ENCODE data around the gene C16orf74.

C16orf74 gene

GRCh38 chr16:85678821-85679220, 72.1 kb downstream of the C16orf74 start:
- H3K36me3 ChIP-seq (ENCODE audit: low read depth), result peaks cover 84% of the 10 kb centered on the region
- no peak for ATAC-seq (ENCODE audit: low read depth)

DNA sequence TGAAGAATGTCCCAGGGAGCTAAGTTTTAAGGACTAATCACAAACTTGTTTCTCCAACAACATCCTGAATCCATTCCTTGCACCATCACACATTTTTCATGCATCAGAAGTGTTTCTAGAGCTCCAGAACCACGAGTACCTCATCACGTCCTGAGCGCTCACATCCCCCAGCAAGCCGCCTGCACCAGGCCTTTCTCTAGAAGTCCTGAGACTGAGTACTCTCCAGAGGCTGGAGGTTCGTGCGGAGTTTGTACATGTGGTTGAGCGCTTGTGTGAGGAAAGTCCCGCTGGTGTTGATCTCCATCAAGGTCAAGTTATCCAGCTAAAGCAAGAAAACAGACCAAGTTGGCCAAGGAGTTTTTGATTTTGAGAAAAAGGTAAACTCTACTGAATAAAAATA, 72.9 kb downstream of the C16orf74 start:
- TF ChIP-seq, protein P1, sequence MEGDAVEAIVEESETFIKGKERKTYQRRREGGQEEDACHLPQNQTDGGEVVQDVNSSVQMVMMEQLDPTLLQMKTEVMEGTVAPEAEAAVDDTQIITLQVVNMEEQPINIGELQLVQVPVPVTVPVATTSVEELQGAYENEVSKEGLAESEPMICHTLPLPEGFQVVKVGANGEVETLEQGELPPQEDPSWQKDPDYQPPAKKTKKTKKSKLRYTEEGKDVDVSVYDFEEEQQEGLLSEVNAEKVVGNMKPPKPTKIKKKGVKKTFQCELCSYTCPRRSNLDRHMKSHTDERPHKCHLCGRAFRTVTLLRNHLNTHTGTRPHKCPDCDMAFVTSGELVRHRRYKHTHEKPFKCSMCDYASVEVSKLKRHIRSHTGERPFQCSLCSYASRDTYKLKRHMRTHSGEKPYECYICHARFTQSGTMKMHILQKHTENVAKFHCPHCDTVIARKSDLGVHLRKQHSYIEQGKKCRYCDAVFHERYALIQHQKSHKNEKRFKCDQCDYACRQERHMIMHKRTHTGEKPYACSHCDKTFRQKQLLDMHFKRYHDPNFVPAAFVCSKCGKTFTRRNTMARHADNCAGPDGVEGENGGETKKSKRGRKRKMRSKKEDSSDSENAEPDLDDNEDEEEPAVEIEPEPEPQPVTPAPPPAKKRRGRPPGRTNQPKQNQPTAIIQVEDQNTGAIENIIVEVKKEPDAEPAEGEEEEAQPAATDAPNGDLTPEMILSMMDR (IDR thresholded peaks at IDR 0.05; ENCODE audit: poor library complexity, severe bottlenecking), result no peak
- no peak overlapping the region for H3K27ac ChIP-seq (ENCODE audit: poor library complexity, severe bottlenecking)

More at GRCh38 chr16:85678821-85679220, 72.1 kb downstream of the C16orf74 start:
- no peak for DNase-seq (ENCODE audit: low spot score)
- no peaks in the 10 kb centered on the region for H3K9me3 ChIP-seq (ENCODE audit: severe bottlenecking)
- H3K27me3 ChIP-seq (ENCODE audit: insufficient read depth, poor library complexity, severe bottlenecking), result no peaks in the 10 kb centered on the region
- no peak overlapping the region for H3K27ac ChIP-seq (ENCODE audit: poor library complexity, severe bottlenecking)
- H3K4me1 ChIP-seq (ENCODE audit: insufficient read depth, poor library complexity, severe bottlenecking), result no peaks in the 10 kb centered on the region
- TF ChIP-seq, protein P1 (IDR thresholded peaks at IDR 0.05; ENCODE audit: poor library complexity, severe bottlenecking), result no peak
- H3K4me3 ChIP-seq (ENCODE audit: severe bottlenecking), result no peak overlapping the region

GRCh38 chr16:85677383-85677967, 73.4 kb downstream of the C16orf74 start:
- Histone ChIP-seq H3K36me3 (ENCODE audit: low read depth) (peaks cover 93% of the 10 kb centered on the region), H3K9me3 (ENCODE audit: severe bottlenecking) (no peaks in the 10 kb centered on the region), H3K27ac (ENCODE audit: poor library complexity, severe bottlenecking) (no peak overlapping the region), H3K27me3 (ENCODE audit: insufficient read depth, poor library complexity, severe bottlenecking) (no peaks in the 10 kb centered on the region), H3K4me3 (ENCODE audit: severe bottlenecking) (no peak overlapping the region), H3K4me1 (ENCODE audit: insufficient read depth, poor library complexity, severe bottlenecking) (no peaks in the 10 kb centered on the region)
- DNase-seq (ENCODE audit: low spot score) (no peak), ATAC-seq (ENCODE audit: low read depth) (no peak)
- TF ChIP-seq, protein P1 (IDR thresholded peaks at IDR 0.05; ENCODE audit: poor library complexity, severe bottlenecking), result no peak

More for the DNA sequence above, 72.9 kb downstream of the C16orf74 start:
- peaks cover 88% of the 10 kb centered on the region for H3K36me3 ChIP-seq (ENCODE audit: low read depth)
- H3K27me3 ChIP-seq (ENCODE audit: insufficient read depth, poor library complexity, severe bottlenecking), result no peaks in the 10 kb centered on the region
- ATAC-seq (ENCODE audit: low read depth), result no peak
- no peak overlapping the region for H3K4me3 ChIP-seq (ENCODE audit: severe bottlenecking)
- H3K9me3 ChIP-seq (ENCODE audit: severe bottlenecking), result no peaks in the 10 kb centered on the region
- H3K4me1 ChIP-seq (ENCODE audit: insufficient read depth, poor library complexity, severe bottlenecking), result no peaks in the 10 kb centered on the region
- no peak for DNase-seq (ENCODE audit: low spot score)

DNA sequence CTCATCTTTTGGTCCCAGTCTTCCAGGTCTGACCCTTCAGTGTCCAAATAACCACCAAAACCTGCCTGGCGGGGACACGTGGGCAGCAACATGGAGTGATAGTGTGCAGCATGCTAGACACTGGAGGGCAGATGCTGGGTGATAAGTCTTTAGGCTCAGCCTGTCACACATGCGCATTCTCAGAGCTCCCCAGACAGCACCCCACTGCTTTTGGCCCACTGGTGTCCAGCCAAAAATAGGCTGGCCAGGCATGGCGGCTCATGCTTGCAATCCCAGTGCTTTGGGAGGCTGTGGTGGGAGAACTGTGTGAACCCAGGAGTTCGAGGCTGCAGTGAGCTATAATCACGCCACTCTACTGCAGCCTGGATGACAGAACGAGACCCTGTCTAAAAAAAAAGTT, 74.4 kb downstream of the C16orf74 start:
- no peaks in the 10 kb centered on the region for H3K9me3 ChIP-seq (ENCODE audit: severe bottlenecking)
- H3K27me3 ChIP-seq (ENCODE audit: insufficient read depth, poor library complexity, severe bottlenecking), result no peaks in the 10 kb centered on the region
- no peaks in the 10 kb centered on the region for H3K4me1 ChIP-seq (ENCODE audit: insufficient read depth, poor library complexity, severe bottlenecking)
- no peak for ATAC-seq (ENCODE audit: low read depth)
- TF ChIP-seq, protein P1 (IDR thresholded peaks at IDR 0.05; ENCODE audit: poor library complexity, severe bottlenecking), result no peak
- H3K36me3 ChIP-seq (ENCODE audit: low read depth), result peaks cover 100% of the 10 kb centered on the region
- H3K4me3 ChIP-seq (ENCODE audit: severe bottlenecking), result no peak overlapping the region
- no peak for DNase-seq (ENCODE audit: low spot score)
- H3K27ac ChIP-seq (ENCODE audit: poor library complexity, severe bottlenecking), result no peak overlapping the region

DNA sequence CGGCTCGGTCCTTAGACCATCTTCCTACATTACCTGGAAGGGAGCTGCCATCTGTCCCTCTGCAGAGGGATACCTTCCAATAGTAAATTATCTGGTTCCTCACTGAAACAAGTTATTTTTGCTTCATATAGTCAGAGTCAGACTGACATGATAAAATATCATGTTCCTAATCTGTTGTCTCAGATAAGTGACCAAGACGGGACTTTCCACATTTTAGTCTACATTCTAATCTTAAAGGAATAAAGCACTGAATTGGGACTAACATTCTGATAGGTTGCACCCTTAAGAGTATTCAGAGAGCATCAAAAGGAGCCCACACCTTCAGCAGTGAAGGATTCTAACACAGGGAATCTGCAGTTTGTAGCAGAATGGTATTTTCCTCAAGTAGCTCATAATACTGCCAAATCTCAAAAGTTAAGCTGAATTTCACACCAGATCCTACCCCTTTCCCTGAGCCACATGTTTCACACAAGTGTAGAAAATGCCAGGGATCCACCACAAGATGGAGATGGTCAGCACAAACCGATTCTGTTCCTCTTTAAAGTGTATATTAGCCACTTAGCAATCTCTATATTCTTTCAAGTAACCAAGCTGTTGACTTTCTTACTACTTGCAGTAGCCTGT, 75.5 kb downstream of the C16orf74 start:
- DNase-seq (ENCODE audit: low spot score), result no peak
- TF ChIP-seq, protein P1 (IDR thresholded peaks at IDR 0.05; ENCODE audit: poor library complexity, severe bottlenecking), result peak; percentile 61
- Histone ChIP-seq H3K4me1 (ENCODE audit: insufficient read depth, poor library complexity, severe bottlenecking) (no peaks in the 10 kb centered on the region), H3K9me3 (ENCODE audit: severe bottlenecking) (no peaks in the 10 kb centered on the region), H3K27me3 (ENCODE audit: insufficient read depth, poor library complexity, severe bottlenecking) (no peaks in the 10 kb centered on the region), H3K4me3 (ENCODE audit: severe bottlenecking) (no peak overlapping the region), H3K36me3 (ENCODE audit: low read depth) (peaks cover 100% of the 10 kb centered on the region), H3K27ac (ENCODE audit: poor library complexity, severe bottlenecking) (no peak overlapping the region)
- peak; percentile 57 for ATAC-seq (ENCODE audit: low read depth)

Data from RWPE2 (cell line).